OCI-M2 (cell line): ENCODE results near the gene PJA1.

ENCODE experiments used
- DNase-seq: peaks from one replicate; lab custom pipeline; 2025; ENCODE audit not compliant: unreplicated experiment; lab: John Stamatoyannopoulos, UW

PJA1 gene

GRCh38 chrX:69165087-69165651 lies at the start of gene PJA1:
Gene PJA1, minus strand, starts transcription at chrX:69165453. Its CDS starts 2,380 bp downstream, at chrX:69163073.
- DNase-seq: no peak

GRCh38 chrX:69214463-69214862 lies 49.2 kb upstream of the PJA1 start:
- no peak for DNase-seq

GRCh38 chrX:69211701-69212100 lies 46.4 kb upstream of the PJA1 start:
- no peak for DNase-seq

GRCh38 chrX:69210581-69210980 lies 45.3 kb upstream of the PJA1 start:
- DNase-seq: no peak

GRCh38 chrX:69207216-69207615 lies 42.0 kb upstream of the PJA1 start:
- DNase-seq: no peak

- DNase-seq: no peak
These were observed 38.4 kb upstream of the PJA1 start for GRCh38 chrX:69203638-69204037.

- DNase-seq: no peak
These were observed 32.4 kb upstream of the PJA1 start for GRCh38 chrX:69197690-69198089.

GRCh38 chrX:69196666-69197065 lies 31.4 kb upstream of the PJA1 start:
- no peak for DNase-seq

- DNase-seq: no peak
These were observed 30.6 kb upstream of the PJA1 start for GRCh38 chrX:69195810-69196209.

- no peak for DNase-seq
These were observed 29.9 kb upstream of the PJA1 start for GRCh38 chrX:69195192-69195591.

GRCh38 chrX:69192603-69193002 lies 27.4 kb upstream of the PJA1 start:
- DNase-seq: no peak

- DNase-seq: no peak
These were observed 24.5 kb upstream of the PJA1 start for GRCh38 chrX:69189576-69190371.

- DNase-seq: no peak
These were observed 21.4 kb upstream of the PJA1 start for GRCh38 chrX:69186651-69187050.

GRCh38 chrX:69185886-69186285 lies 20.6 kb upstream of the PJA1 start:
- no peak for DNase-seq

GRCh38 chrX:69185141-69185540 lies 19.9 kb upstream of the PJA1 start:
- DNase-seq: no peak

- DNase-seq: no peak
These were observed 17.6 kb upstream of the PJA1 start for GRCh38 chrX:69182818-69183380.

GRCh38 chrX:69179380-69179911 lies 14.2 kb upstream of the PJA1 start:
- DNase-seq: no peak

GRCh38 chrX:69178592-69178991 lies 13.3 kb upstream of the PJA1 start:
- DNase-seq: no peak

GRCh38 chrX:69177511-69178162 lies 12.4 kb upstream of the PJA1 start:
- no peak for DNase-seq

GRCh38 chrX:69176053-69176452 lies 10.8 kb upstream of the PJA1 start:
- no peak for DNase-seq

- DNase-seq: no peak
These were observed 8.7 kb upstream of the PJA1 start for GRCh38 chrX:69173906-69174305.

GRCh38 chrX:69172937-69173336 lies 7.7 kb upstream of the PJA1 start:
- DNase-seq: no peak
